Ovary (tissue), 3 donors: ENCODE measurements around the gene RAB7A.

Experiments used
- POLR2A ChIP-seq: fragments of 450-650 bp; IDR thresholded peaks from one replicate; pipeline ENCODE4 v1.6.1; 2017; ENCODE audit warnings: antibody characterized with exemption, mild to moderate bottlenecking, moderate library complexity
- TF ChIP-seq, protein P1 (sequence below), 3 donors: fragments of 450-650 bp in 2 of 3; fragments of 200-600 bp in 1 of 3; IDR thresholded peaks; one replicate each; pipeline versions ENCODE4 v1.5.1 to v1.8.0; 2016 to 2022; ENCODE audit warnings: antibody characterized with exemption in 3 of 3, mild to moderate bottlenecking in 1 of 3
- donor health status: DM: no; HTN: no; CAD: no.

DNA sequence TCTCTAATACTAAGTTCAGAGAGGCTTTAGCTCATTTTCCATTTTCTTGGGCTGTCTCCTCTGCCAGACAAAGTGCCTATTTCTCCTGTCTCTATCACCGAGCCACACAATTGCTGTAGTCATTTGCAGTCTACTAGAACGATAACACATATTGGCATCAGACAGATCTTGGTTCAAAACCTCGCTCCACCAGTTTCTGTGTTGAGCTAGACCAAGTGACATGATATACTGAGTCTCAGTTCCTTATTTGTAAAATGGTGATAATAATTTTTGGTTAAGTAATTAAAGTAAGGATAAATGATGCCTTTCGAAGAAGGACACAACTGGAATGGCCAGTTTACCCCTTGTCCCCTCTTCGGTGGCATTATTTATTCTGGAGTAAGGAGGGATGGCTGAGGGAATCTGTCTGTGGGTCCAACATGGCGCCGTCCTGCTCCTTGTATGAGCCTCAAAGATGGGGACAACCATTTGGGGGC lies 398 bp upstream of the RAB7A start:
- TF ChIP-seq, protein P1, sequence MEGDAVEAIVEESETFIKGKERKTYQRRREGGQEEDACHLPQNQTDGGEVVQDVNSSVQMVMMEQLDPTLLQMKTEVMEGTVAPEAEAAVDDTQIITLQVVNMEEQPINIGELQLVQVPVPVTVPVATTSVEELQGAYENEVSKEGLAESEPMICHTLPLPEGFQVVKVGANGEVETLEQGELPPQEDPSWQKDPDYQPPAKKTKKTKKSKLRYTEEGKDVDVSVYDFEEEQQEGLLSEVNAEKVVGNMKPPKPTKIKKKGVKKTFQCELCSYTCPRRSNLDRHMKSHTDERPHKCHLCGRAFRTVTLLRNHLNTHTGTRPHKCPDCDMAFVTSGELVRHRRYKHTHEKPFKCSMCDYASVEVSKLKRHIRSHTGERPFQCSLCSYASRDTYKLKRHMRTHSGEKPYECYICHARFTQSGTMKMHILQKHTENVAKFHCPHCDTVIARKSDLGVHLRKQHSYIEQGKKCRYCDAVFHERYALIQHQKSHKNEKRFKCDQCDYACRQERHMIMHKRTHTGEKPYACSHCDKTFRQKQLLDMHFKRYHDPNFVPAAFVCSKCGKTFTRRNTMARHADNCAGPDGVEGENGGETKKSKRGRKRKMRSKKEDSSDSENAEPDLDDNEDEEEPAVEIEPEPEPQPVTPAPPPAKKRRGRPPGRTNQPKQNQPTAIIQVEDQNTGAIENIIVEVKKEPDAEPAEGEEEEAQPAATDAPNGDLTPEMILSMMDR (IDR thresholded peaks at IDR 0.05), result no peak
- TF ChIP-seq POLR2A, result no peak
